ENCODE results near the gene SSPN. TPM values are rescaled to one million over a fixed set of nuclear protein-coding genes. Genes with fewer than 3 reads are reported as not detected.

SSPN gene
- total and polyA plus RNA-seq, 9 of the 15 experiments (the other 6 are each of a cell fraction or from before 2014, with no cell fraction given), result 0.40 TPM; not detected in 8

DNA sequence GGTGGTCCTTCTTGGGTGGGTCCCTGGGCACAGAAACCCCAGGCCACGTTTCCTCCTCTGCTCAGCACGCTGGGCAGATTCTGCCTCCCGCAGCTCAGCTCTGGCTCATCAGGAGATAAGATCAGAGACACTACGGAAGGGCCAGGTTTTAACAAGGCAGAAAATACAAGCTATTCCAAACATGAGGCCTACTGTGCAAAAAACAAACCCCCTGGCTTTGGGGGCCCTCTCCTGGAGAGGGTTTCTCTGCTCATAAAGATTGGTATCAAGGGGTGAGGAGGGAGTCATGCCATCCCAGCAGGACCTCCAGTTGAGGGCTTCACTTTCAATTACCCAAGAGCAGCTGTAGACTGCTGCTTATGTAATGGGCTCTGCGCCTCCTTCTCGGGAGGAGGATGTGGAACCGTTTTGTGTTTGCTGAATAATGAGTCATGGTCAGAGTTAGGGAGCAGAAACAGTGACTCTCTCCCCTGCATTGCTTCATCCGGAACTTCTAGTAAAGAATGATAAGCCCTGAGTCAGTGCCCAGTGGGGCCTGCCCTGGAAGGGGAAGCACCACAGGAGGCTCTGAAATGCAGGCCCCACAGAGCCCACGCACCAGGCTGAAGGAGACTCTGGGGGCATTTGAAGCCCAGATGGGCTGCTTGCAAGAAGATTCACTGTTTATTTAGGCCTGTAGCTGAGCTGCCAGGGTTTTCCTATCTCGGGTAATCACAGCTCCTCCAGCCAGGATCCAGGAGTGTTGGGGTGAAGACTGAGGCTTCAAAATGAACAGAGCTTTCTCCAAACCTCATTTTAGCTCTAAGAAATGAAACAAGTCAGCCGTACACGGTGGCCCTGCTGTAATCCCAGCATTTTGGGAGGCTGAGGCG, 79.3 kb downstream of the SSPN start (continued):
- peak; percentile 63 for TF ChIP-seq TEAD4 (IDR thresholded peaks at IDR 0.05; ENCODE audit: low read length)
- TF ChIP-seq TEAD4 (CRISPR knock-in tag; IDR thresholded peaks at IDR 0.05; ENCODE audit: borderline replicate concordance), result no peak
- TF ChIP-seq ATF1 (CRISPR knock-in tag; IDR thresholded peaks at IDR 0.05), result no peak
- TF ChIP-seq ATF1 (tag; IDR thresholded peaks at IDR 0.05), result peak; percentile 77
- TF ChIP-seq ZZZ3 (IDR thresholded peaks at IDR 0.05), result no peak
- peak in 2 of 3 experiments; percentile 18 to 20 for TF ChIP-seq YY1 (IDR thresholded peaks at IDR 0.05; ENCODE audit: borderline replicate concordance in 1 of 3, control insufficient read depth in 1 of 3, extremely low read depth in 1 of 3, insufficient read depth in 3 of 3, insufficient read length in 1 of 3, insufficient replicate concordance in 2 of 3, low read depth in 1 of 3, low read length in 2 of 3)
- TF ChIP-seq ZNF589 (CRISPR knock-in tag; IDR thresholded peaks at IDR 0.05; ENCODE audit: low read depth), result peak; percentile 97
- TF ChIP-seq, protein P1, sequence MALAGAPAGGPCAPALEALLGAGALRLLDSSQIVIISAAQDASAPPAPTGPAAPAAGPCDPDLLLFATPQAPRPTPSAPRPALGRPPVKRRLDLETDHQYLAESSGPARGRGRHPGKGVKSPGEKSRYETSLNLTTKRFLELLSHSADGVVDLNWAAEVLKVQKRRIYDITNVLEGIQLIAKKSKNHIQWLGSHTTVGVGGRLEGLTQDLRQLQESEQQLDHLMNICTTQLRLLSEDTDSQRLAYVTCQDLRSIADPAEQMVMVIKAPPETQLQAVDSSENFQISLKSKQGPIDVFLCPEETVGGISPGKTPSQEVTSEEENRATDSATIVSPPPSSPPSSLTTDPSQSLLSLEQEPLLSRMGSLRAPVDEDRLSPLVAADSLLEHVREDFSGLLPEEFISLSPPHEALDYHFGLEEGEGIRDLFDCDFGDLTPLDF (CRISPR knock-in tag; IDR thresholded peaks at IDR 0.05), result no peak
- TF ChIP-seq, protein P2, sequence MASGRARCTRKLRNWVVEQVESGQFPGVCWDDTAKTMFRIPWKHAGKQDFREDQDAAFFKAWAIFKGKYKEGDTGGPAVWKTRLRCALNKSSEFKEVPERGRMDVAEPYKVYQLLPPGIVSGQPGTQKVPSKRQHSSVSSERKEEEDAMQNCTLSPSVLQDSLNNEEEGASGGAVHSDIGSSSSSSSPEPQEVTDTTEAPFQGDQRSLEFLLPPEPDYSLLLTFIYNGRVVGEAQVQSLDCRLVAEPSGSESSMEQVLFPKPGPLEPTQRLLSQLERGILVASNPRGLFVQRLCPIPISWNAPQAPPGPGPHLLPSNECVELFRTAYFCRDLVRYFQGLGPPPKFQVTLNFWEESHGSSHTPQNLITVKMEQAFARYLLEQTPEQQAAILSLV (tag; IDR thresholded peaks at IDR 0.05), result peak; percentile 81
- TF ChIP-seq SOX6 (IDR thresholded peaks at IDR 0.05), result peak; percentile 82
- TF ChIP-seq, protein P3, sequence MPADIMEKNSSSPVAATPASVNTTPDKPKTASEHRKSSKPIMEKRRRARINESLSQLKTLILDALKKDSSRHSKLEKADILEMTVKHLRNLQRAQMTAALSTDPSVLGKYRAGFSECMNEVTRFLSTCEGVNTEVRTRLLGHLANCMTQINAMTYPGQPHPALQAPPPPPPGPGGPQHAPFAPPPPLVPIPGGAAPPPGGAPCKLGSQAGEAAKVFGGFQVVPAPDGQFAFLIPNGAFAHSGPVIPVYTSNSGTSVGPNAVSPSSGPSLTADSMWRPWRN (IDR thresholded peaks at IDR 0.05; ENCODE audit: low read depth), result 0 out of 2 replicates have a peak, but pooled peaks have one; percentile 11
- TF ChIP-seq, protein P4, sequence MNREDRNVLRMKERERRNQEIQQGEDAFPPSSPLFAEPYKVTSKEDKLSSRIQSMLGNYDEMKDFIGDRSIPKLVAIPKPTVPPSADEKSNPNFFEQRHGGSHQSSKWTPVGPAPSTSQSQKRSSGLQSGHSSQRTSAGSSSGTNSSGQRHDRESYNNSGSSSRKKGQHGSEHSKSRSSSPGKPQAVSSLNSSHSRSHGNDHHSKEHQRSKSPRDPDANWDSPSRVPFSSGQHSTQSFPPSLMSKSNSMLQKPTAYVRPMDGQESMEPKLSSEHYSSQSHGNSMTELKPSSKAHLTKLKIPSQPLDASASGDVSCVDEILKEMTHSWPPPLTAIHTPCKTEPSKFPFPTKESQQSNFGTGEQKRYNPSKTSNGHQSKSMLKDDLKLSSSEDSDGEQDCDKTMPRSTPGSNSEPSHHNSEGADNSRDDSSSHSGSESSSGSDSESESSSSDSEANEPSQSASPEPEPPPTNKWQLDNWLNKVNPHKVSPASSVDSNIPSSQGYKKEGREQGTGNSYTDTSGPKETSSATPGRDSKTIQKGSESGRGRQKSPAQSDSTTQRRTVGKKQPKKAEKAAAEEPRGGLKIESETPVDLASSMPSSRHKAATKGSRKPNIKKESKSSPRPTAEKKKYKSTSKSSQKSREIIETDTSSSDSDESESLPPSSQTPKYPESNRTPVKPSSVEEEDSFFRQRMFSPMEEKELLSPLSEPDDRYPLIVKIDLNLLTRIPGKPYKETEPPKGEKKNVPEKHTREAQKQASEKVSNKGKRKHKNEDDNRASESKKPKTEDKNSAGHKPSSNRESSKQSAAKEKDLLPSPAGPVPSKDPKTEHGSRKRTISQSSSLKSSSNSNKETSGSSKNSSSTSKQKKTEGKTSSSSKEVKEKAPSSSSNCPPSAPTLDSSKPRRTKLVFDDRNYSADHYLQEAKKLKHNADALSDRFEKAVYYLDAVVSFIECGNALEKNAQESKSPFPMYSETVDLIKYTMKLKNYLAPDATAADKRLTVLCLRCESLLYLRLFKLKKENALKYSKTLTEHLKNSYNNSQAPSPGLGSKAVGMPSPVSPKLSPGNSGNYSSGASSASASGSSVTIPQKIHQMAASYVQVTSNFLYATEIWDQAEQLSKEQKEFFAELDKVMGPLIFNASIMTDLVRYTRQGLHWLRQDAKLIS (CRISPR knock-in tag; IDR thresholded peaks at IDR 0.05), result peak; percentile 86
- TF ChIP-seq, protein P5, sequence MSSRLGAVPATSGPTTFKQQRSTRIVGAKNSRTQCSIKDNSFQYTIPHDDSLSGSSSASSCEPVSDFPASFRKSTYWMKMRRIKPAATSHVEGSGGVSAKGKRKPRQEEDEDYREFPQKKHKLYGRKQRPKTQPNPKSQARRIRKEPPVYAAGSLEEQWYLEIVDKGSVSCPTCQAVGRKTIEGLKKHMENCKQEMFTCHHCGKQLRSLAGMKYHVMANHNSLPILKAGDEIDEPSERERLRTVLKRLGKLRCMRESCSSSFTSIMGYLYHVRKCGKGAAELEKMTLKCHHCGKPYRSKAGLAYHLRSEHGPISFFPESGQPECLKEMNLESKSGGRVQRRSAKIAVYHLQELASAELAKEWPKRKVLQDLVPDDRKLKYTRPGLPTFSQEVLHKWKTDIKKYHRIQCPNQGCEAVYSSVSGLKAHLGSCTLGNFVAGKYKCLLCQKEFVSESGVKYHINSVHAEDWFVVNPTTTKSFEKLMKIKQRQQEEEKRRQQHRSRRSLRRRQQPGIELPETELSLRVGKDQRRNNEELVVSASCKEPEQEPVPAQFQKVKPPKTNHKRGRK (tag; IDR thresholded peaks at IDR 0.05), result no peak
- TF ChIP-seq RBM17 (IDR thresholded peaks at IDR 0.05; ENCODE audit: borderline replicate concordance, low read depth, low read length), result no peak

Measured in K562 (cell line).